ENCODE results near the gene SVEP1.
"Not testable (repeated sequence)": the region's sequence is repeated elsewhere in the genome, so short reads cannot be mapped to it uniquely, and the experiment has no call there.

SVEP1 gene

DNA sequence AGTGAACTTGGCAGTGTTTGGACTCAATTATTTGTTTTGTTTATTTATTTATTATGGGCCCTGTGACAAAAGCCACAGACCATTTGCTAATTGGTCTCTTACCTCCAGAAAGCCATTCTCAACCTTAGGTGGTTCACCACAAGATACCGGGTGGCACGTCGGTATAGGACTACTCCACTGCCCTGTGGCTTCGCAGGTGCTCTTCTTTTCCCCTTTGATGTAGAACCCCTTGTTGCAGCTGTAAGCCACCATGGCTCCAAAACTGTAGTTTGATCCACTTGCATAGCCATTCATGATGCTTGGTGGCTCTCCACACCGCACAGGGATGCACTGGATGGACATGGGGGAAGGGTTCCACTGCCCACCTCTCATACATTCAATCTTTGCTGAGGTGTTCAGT lies 168.6 kb downstream of the SVEP1 start:
- TF ChIP-seq, protein P1, sequence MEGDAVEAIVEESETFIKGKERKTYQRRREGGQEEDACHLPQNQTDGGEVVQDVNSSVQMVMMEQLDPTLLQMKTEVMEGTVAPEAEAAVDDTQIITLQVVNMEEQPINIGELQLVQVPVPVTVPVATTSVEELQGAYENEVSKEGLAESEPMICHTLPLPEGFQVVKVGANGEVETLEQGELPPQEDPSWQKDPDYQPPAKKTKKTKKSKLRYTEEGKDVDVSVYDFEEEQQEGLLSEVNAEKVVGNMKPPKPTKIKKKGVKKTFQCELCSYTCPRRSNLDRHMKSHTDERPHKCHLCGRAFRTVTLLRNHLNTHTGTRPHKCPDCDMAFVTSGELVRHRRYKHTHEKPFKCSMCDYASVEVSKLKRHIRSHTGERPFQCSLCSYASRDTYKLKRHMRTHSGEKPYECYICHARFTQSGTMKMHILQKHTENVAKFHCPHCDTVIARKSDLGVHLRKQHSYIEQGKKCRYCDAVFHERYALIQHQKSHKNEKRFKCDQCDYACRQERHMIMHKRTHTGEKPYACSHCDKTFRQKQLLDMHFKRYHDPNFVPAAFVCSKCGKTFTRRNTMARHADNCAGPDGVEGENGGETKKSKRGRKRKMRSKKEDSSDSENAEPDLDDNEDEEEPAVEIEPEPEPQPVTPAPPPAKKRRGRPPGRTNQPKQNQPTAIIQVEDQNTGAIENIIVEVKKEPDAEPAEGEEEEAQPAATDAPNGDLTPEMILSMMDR (IDR thresholded peaks at IDR 0.05; ENCODE audit: insufficient read depth, low read length, poor library complexity, severe bottlenecking): no peak
- Histone ChIP-seq H3K27me3 (replicated peaks; ENCODE audit: control insufficient read depth, insufficient read depth, low read length) (no peaks in the 10 kb centered on the region; the same call in 1 of the 2 replicates), H3K36me3 (ENCODE audit: control insufficient read depth, insufficient read depth, low read length) (no peaks in the 10 kb centered on the region), H3K4me3 (replicated peaks; ENCODE audit: low read depth, low read length) (no peak overlapping the region)
- DNase-seq (ENCODE audit: extremely low read depth, insufficient read length): no peak

DNA sequence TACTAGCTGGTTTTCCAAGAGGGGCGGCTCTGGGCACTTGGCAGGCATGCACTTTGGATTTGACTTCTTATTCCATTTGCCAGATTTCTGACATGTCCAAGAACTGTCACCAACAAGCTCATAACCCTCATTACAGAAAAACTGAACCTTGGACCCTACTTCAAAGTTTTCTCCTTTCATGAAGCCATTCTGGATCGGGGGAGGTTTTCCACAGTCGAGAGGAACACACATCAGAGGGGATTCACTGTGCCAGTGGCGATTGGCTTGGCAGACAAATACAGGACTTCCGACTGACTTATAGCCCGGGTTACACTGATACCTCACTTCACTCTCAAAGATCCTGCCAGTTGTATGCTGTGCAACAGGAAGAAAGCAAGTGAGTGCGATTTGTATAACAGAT lies 170.9 kb downstream of the SVEP1 start:
- no peak overlapping the region for H3K4me3 ChIP-seq (replicated peaks; ENCODE audit: low read depth, low read length)
- TF ChIP-seq, protein P1 (IDR thresholded peaks at IDR 0.05; ENCODE audit: insufficient read depth, low read length, poor library complexity, severe bottlenecking): no peak
- H3K27me3 ChIP-seq (replicated peaks; ENCODE audit: control insufficient read depth, insufficient read depth, low read length): no peaks in the 10 kb centered on the region; the same call in 1 of the 2 replicates
- no peaks in the 10 kb centered on the region for H3K36me3 ChIP-seq (ENCODE audit: control insufficient read depth, insufficient read depth, low read length)
- DNase-seq (ENCODE audit: extremely low read depth, insufficient read length): no peak

DNA sequence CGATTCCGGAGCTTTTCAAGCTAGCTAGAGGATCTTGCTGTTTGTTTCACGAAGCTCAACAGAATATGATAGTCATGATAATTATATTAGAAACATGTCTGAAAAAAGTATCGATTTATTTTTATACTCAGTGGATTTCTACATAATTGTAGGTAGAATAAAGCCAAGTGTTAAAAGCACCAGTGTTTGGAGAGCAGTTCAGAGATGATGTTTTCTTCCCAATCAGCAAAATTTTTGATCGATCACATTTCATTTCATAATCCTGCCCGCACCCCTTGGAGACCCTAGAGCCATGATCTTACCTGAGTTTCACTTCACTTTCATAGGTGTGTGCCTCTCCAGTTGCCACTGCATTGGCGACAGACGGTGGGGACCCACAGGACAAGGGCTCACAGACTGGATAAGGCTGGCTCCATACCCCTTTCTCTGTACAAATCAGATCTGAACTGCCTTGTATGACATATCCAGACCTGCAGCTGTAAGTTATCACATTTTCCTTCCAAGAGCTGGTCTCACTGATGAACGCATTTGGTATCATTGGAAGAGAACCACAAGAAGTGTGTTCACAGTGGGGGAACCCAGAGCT lies 173.6 kb downstream of the SVEP1 start:
- Histone ChIP-seq H3K36me3 (ENCODE audit: control insufficient read depth, insufficient read depth, low read length) (no peaks in the 10 kb centered on the region), H3K27me3 (replicated peaks; ENCODE audit: control insufficient read depth, insufficient read depth, low read length) (no peaks in the 10 kb centered on the region; the same call in 1 of the 2 replicates), H3K4me3 (replicated peaks; ENCODE audit: low read depth, low read length) (no peak overlapping the region)
- no peak for DNase-seq (ENCODE audit: extremely low read depth, insufficient read length)
- TF ChIP-seq, protein P1 (IDR thresholded peaks at IDR 0.05; ENCODE audit: insufficient read depth, low read length, poor library complexity, severe bottlenecking): no peak

DNA sequence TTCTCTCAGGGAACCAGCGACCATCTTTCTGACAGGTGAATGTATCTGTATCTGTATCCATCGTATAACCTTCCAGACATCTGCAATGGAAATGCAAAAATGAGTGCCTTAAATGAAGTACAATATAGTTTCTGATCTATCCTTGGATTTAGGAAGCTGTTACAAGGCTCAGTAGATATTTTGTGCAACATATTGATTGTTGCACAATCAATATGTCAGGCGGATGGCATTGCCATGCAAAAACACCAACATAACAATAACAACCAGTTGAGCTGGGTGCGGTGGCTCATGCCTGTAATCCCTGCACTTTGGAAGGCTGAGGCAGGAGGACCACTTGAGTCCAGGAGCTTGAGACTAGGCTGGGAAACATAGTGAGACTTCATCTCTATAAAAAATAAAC lies 175.1 kb downstream of the SVEP1 start:
- H3K4me3 ChIP-seq (replicated peaks; ENCODE audit: low read depth, low read length): no peak overlapping the region
- DNase-seq (ENCODE audit: extremely low read depth, insufficient read length): no peak
- H3K27me3 ChIP-seq (replicated peaks; ENCODE audit: control insufficient read depth, insufficient read depth, low read length): no peaks in the 10 kb centered on the region; the same call in 1 of the 2 replicates
- no peaks in the 10 kb centered on the region for H3K36me3 ChIP-seq (ENCODE audit: control insufficient read depth, insufficient read depth, low read length)
- TF ChIP-seq, protein P1 (IDR thresholded peaks at IDR 0.05; ENCODE audit: insufficient read depth, low read length, poor library complexity, severe bottlenecking): no peak

DNA sequence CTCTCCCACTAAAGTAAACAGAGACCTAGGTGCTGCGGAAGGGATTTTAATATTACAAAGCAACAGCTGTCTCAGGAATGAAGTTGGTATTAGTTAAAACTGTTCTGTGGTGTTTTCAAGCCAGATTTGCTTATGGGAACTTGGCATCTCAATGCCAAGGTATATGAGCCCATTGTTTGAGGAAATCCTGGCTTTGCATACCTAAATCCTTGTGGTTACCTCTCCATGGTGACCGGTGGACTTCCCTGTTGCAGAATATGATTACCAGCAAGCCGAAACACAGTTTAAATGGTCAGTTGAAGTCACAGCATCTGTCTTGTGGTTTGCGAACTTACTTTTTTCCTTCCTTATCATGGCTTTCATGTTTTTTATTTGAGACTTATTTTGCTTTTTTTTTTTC lies 179.6 kb downstream of the SVEP1 start:
- TF ChIP-seq, protein P1 (IDR thresholded peaks at IDR 0.05; ENCODE audit: insufficient read depth, low read length, poor library complexity, severe bottlenecking): no peak
- no peak for DNase-seq (ENCODE audit: extremely low read depth, insufficient read length)

DNA sequence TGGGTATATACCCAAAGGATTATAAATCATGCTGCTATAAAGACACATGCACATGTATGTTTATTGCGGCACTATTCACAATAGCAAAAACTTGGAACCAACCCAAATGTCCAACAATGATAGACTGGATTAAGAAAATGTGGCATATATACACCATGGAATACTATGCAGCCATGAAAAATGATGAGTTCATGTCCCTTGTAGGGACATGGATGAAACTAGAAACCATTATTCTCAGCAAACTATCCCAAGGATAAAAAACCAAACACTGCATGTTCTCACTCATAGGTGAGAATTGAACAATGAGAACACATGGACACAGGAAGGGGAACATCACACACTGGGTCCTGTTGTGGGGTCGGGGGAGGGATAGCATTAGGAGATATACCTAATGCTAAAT lies 180.5 kb downstream of the SVEP1 start:
- H3K36me3 ChIP-seq (ENCODE audit: control insufficient read depth, insufficient read depth, low read length); DNase-seq (ENCODE audit: extremely low read depth, insufficient read length): not testable (repeated sequence)

More for the DNA sequence above, 179.6 kb downstream of the SVEP1 start:
- no peaks in the 10 kb centered on the region for H3K27me3 ChIP-seq (replicated peaks; ENCODE audit: control insufficient read depth, insufficient read depth, low read length)
- no peak overlapping the region for H3K4me3 ChIP-seq (replicated peaks; ENCODE audit: low read depth, low read length)
- no peaks in the 10 kb centered on the region for H3K36me3 ChIP-seq (ENCODE audit: control insufficient read depth, insufficient read depth, low read length)

More for the DNA sequence above, 180.5 kb downstream of the SVEP1 start:
- not testable (repeated sequence) for H3K27me3 ChIP-seq (replicated peaks; ENCODE audit: control insufficient read depth, insufficient read depth, low read length); H3K4me3 ChIP-seq (replicated peaks; ENCODE audit: low read depth, low read length)

Data from GM06990 (cell line).